Ascending aorta (tissue), 2 donors: ENCODE measurements around the gene MND1. TPM values are rescaled to one million over a fixed set of nuclear protein-coding genes. Genes with fewer than 3 reads are reported as not detected.
A peak's percentile ranks its signal among the peaks of the same experiment; 100 is the strongest.
"Not testable (repeated sequence)": the region's sequence is repeated elsewhere in the genome, so short reads cannot be mapped to it uniquely, and the experiment has no call there.

Experiments
- DNase-seq, 2 donors: peaks; one replicate each; pipeline ENCODE4 v3.0.0-alpha.2; 2019; ENCODE audit warnings: low spot score in 2 of 2
- H3K27ac ChIP-seq, 2 donors: fragments of 200-600 bp; sonication (generic); one replicate each; pipeline ENCODE4 v1.5.1; 2016 to 2017; ENCODE audit warnings: mild to moderate bottlenecking in 1 of 2
- H3K27me3 ChIP-seq: fragments of 200-600 bp; sonication (generic); one replicate; pipeline ENCODE4 v1.5.1; 2017
- H3K36me3 ChIP-seq, 2 donors: fragments of 200-600 bp; sonication (generic); one replicate each; pipeline ENCODE4 v1.5.1; 2016
- H3K4me1 ChIP-seq, 2 donors: fragments of 200-600 bp; sonication (generic); one replicate each; pipeline ENCODE4 v1.5.1; 2016 to 2017; ENCODE audit warnings: mild to moderate bottlenecking in 1 of 2
- H3K4me3 ChIP-seq, 2 donors: fragments of 200-600 bp; sonication (generic); one replicate each; pipeline ENCODE4 v1.5.1; 2016 to 2017; ENCODE audit warnings: mild to moderate bottlenecking in 1 of 2
- H3K9me3 ChIP-seq, 2 donors: fragments of 200-600 bp; sonication (generic); one replicate each; pipeline ENCODE4 v1.5.1; 2016
- intact Hi-C: fragments of 100-400 bp; cut with DNase I; formaldehyde crosslinking; loops from one replicate; pipeline ENCODE4 v1.15.1; 2023
- total RNA-seq: library from RNA; depleted of rRNA; stranded (reverse); fragments of >200 nt; gene quantifications from one replicate; pipeline ENCODE4 v1.1.0, GENCODE V29; 2016
- TF ChIP-seq, protein P1 (sequence below), 3 experiments: fragments of 200-600 bp in 2 of 3; fragments of 450-650 bp in 1 of 3; sonication (generic) in 2 of 3; IDR thresholded peaks; one replicate each; pipeline ENCODE4 v1.5.1; 2016 to 2019; ENCODE audit warnings: antibody characterized with exemption in 3 of 3, mild to moderate bottlenecking in 1 of 3, moderate library complexity in 1 of 3

Gene MND1
- total RNA-seq, 1 donor from 2014 or later = not detected

- no peak for DNase-seq
- Histone ChIP-seq H3K9me3 (no peaks in the 10 kb centered on the region), H3K27ac (no peak overlapping the region), H3K4me1 (no peaks in the 10 kb centered on the region), H3K27me3 (no peaks in the 10 kb centered on the region), H3K4me3 (no peak overlapping the region), H3K36me3 (no peaks in the 10 kb centered on the region)
- TF ChIP-seq, protein P1, sequence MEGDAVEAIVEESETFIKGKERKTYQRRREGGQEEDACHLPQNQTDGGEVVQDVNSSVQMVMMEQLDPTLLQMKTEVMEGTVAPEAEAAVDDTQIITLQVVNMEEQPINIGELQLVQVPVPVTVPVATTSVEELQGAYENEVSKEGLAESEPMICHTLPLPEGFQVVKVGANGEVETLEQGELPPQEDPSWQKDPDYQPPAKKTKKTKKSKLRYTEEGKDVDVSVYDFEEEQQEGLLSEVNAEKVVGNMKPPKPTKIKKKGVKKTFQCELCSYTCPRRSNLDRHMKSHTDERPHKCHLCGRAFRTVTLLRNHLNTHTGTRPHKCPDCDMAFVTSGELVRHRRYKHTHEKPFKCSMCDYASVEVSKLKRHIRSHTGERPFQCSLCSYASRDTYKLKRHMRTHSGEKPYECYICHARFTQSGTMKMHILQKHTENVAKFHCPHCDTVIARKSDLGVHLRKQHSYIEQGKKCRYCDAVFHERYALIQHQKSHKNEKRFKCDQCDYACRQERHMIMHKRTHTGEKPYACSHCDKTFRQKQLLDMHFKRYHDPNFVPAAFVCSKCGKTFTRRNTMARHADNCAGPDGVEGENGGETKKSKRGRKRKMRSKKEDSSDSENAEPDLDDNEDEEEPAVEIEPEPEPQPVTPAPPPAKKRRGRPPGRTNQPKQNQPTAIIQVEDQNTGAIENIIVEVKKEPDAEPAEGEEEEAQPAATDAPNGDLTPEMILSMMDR (IDR thresholded peaks at IDR 0.05) = no peak
- intact Hi-C loops = no loop called here
These were observed 59.2 kb downstream of the MND1 start for GRCh38 chr4:153403726-153404125.

- Histone ChIP-seq H3K27ac (no peak overlapping the region), H3K4me3 (no peak overlapping the region), H3K4me1 (peaks cover 3 to 11% of the 10 kb centered on the region in 2 donors), H3K9me3 (no peaks in the 10 kb centered on the region), H3K36me3 (no peaks in the 10 kb centered on the region), H3K27me3 (no peaks in the 10 kb centered on the region)
- intact Hi-C loops = no loop called here
- TF ChIP-seq, protein P1 (IDR thresholded peaks at IDR 0.05) = no peak
- DNase-seq = no peak
These were observed 63.4 kb downstream of the MND1 start for GRCh38 chr4:153407906-153408305.

- Histone ChIP-seq H3K27ac (peak overlapping the region in 1 of 2 donors; percentile 74), H3K4me1 (peaks cover 3 to 11% of the 10 kb centered on the region in 2 donors), H3K4me3 (no peak overlapping the region), H3K9me3 (no peaks in the 10 kb centered on the region), H3K36me3 (no peaks in the 10 kb centered on the region), H3K27me3 (no peaks in the 10 kb centered on the region)
- no peak for DNase-seq
- TF ChIP-seq, protein P1 (IDR thresholded peaks at IDR 0.05) = no peak
- intact Hi-C loops = no loop called here
These were observed 64.4 kb downstream of the MND1 start for GRCh38 chr4:153408932-153409331.

- no peak for DNase-seq
- H3K9me3 ChIP-seq = no peaks in the 10 kb centered on the region
- intact Hi-C loops = no loop called here
- no peak overlapping the region for H3K4me3 ChIP-seq
- TF ChIP-seq, protein P1 (IDR thresholded peaks at IDR 0.05) = no peak
- peaks cover 3 to 11% of the 10 kb centered on the region in 2 donors for H3K4me1 ChIP-seq
- H3K27ac ChIP-seq = peak overlapping the region; percentile 59 to 74
- no peaks in the 10 kb centered on the region for H3K36me3 ChIP-seq
- H3K27me3 ChIP-seq = no peaks in the 10 kb centered on the region
These were observed 64.9 kb downstream of the MND1 start for GRCh38 chr4:153409412-153409811.

DNA sequence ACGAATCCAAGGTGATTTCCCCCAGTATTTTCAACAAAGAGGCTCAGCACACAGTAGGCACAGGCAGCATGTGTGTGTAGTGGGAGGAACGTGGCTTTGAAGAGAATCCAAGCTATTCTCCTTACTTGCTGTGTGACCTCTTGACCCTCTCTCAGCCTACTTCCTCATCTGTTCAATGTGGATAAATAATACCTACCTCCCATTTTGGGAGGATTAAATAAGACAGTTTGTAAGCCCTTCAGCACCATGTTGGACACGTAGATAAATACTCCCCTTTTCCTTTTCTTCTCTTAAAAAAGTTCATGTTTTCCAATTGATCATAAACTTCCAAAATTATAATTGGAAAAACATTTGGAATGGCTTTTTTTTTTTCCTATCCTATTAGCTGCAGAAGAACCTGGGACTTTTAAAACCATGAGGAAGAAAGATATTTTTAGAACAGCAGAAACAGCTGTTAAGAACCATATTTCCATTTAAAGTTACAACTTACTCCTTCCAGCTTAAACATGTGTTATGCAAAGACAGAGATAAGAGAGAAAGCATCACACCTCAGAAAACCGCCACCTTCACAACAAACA is 65.5 kb downstream of the MND1 start:
- H3K4me3 ChIP-seq = no peak overlapping the region
- TF ChIP-seq, protein P1 (IDR thresholded peaks at IDR 0.05) = no peak
- H3K27ac ChIP-seq = peak overlapping the region; percentile 59 to 74
- H3K9me3 ChIP-seq = no peaks in the 10 kb centered on the region
- no peak for DNase-seq
- intact Hi-C loops = loop anchor here (2.0 kb wide), 1 partner anchor 19 kb away; no protein-coding TSS in a partner anchor
- no peaks in the 10 kb centered on the region for H3K36me3 ChIP-seq
- peaks cover 3 to 11% of the 10 kb centered on the region in 2 donors for H3K4me1 ChIP-seq
- no peaks in the 10 kb centered on the region for H3K27me3 ChIP-seq

- H3K4me1 ChIP-seq = peaks cover 3 to 11% of the 10 kb centered on the region in 2 donors
- TF ChIP-seq, protein P1 (IDR thresholded peaks at IDR 0.05) = no peak
- H3K9me3 ChIP-seq = no peaks in the 10 kb centered on the region
- no peaks in the 10 kb centered on the region for H3K27me3 ChIP-seq
- H3K4me3 ChIP-seq = no peak overlapping the region
- H3K27ac ChIP-seq = no peak overlapping the region
- no peaks in the 10 kb centered on the region for H3K36me3 ChIP-seq
- no peak for DNase-seq
- intact Hi-C loops = no loop called here
These were observed 69.4 kb downstream of the MND1 start for GRCh38 chr4:153413842-153414241.

DNA sequence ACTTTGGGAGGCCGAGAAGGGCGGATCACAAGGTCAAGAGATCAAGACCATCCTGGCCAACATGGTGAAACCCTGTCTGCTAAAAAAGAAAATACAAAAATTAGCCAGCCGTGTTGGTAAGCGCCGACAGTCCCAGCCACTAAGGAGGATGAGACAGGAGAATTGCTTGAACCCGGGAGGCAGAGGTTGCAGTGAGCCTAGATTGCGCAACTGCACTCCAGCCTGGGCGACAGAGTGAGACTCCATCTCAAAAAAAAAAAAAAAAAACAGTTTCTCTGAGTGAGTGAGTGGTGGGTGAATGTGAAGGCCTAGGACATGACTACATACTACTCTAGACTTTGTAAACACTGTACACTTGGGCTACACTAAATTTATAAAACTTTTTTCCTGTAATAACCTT is 72.0 kb downstream of the MND1 start:
- H3K9me3 ChIP-seq, H3K4me3 ChIP-seq, H3K36me3 ChIP-seq, intact Hi-C loops, H3K27me3 ChIP-seq, H3K4me1 ChIP-seq, DNase-seq, H3K27ac ChIP-seq: not testable (repeated sequence)
